Measurements from ENCODE around the gene ACKR3.

Gene ACKR3

GRCh38 chr2:236558993-236559978 is 10.3 kb upstream of the ACKR3 start:
- TF ChIP-seq, protein P1, sequence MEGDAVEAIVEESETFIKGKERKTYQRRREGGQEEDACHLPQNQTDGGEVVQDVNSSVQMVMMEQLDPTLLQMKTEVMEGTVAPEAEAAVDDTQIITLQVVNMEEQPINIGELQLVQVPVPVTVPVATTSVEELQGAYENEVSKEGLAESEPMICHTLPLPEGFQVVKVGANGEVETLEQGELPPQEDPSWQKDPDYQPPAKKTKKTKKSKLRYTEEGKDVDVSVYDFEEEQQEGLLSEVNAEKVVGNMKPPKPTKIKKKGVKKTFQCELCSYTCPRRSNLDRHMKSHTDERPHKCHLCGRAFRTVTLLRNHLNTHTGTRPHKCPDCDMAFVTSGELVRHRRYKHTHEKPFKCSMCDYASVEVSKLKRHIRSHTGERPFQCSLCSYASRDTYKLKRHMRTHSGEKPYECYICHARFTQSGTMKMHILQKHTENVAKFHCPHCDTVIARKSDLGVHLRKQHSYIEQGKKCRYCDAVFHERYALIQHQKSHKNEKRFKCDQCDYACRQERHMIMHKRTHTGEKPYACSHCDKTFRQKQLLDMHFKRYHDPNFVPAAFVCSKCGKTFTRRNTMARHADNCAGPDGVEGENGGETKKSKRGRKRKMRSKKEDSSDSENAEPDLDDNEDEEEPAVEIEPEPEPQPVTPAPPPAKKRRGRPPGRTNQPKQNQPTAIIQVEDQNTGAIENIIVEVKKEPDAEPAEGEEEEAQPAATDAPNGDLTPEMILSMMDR (conservative IDR thresholded peaks at IDR 0.05; ENCODE audit: low read length): no peak
- no peak for DNase-seq (ENCODE audit: low read depth)
- no peak overlapping the region for H3K4me3 ChIP-seq (ENCODE audit: low read length)

DNA sequence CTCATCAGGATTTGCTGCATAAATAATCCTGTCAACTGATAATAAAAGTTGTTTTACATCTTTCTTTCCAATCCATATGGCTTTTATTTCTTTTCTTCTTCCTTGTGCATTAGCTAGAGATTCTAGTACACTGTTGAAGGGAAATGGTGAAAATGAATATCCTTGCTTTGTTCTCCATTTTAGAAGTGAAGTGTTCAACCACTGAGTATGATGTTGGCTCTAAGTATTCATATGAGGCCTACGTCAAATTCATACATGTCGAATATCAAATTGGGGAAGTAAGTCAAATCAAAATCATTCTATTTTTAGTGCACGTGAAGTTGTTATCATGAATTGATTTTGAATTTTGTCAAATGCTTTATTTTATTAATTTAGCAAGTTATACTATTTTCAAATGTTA is 7.8 kb upstream of the ACKR3 start:
- TF ChIP-seq, protein P1 (conservative IDR thresholded peaks at IDR 0.05; ENCODE audit: low read length): no peak
- DNase-seq (ENCODE audit: low read depth): no peak
- no peak overlapping the region for H3K4me3 ChIP-seq (ENCODE audit: low read length)

GRCh38 chr2:236562434-236562833 is 7.2 kb upstream of the ACKR3 start:
- TF ChIP-seq, protein P1 (conservative IDR thresholded peaks at IDR 0.05; ENCODE audit: low read length): peak; percentile 58
- no peak overlapping the region for H3K4me3 ChIP-seq (ENCODE audit: low read length)
- no peak for DNase-seq (ENCODE audit: low read depth)

DNA sequence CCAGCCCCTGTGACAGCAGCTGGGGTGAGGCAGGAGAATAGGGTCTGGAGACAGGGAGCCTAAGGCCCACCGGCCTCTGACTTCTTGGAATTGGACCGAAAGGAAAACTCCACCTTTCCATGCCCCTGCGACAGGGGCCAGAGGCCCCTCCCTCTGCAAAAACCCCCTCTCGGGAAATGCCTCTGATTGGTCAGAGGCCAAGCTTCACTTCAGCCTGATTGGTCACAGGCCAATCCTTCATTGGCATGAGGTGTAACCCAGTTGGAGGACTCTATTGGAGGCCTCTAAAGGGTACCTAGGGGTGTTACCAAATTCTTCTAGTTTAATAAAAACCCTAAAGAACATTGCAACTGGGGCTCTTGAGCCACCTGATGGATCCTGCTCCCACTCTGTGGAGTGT is 5.7 kb upstream of the ACKR3 start:
- no peak overlapping the region for H3K4me3 ChIP-seq (ENCODE audit: low read length)
- no peak for DNase-seq (ENCODE audit: low read depth)
- TF ChIP-seq, protein P1 (conservative IDR thresholded peaks at IDR 0.05; ENCODE audit: low read length): no peak

DNA sequence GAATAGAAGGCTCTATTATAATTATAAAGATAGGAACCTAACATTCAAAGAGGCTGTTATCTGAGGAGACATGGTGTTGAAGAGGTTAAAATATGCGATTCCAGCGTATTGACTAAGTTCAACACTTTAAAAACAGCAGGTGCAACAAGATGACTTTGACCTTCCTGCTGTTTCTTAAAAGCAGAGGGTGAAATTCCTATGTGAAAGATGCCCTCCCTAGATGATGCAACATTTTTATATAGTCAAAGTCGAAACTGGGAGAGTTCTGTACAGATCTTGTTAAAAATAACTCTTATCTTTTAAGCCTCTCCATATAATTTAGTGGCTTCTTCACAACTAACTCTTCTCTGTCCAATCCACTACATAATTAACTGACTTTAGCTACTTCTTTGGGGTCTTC is 4.4 kb upstream of the ACKR3 start:
- TF ChIP-seq, protein P1 (conservative IDR thresholded peaks at IDR 0.05; ENCODE audit: low read length): no peak
- H3K4me3 ChIP-seq (ENCODE audit: low read length): no peak overlapping the region
- DNase-seq (ENCODE audit: low read depth): no peak

DNA sequence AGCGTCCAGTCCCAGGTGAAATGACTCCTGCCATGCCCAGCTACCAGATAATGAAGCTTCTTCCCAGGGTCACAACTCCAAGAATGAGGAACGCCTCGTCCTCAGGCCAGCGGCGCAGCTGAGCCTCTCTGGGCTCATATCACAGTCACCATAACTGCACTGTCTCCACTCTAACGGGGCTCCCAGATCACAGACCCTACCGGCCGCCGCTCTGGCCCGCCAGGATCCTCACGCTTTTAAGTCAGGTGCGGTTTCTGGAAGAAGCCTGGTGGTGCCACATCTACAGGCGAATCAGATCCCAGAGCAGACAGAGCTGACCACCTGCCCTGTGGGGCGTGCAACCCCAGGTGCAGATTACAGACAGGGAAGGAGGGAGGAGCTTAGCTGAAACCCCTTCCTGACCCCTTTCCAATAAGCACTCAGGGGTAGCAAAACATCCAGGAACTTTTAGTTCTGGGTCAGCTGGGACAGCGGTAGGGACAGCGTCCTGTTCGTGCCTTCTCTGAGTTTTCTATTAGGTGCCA is 3.7 kb upstream of the ACKR3 start:
- TF ChIP-seq, protein P1 (conservative IDR thresholded peaks at IDR 0.05; ENCODE audit: low read length): no peak
- no peak for DNase-seq (ENCODE audit: low read depth)
- H3K4me3 ChIP-seq (ENCODE audit: low read length): no peak overlapping the region

- no peak overlapping the region for H3K4me3 ChIP-seq (ENCODE audit: low read length)
- TF ChIP-seq, protein P1 (conservative IDR thresholded peaks at IDR 0.05; ENCODE audit: low read length): no peak
- no peak for DNase-seq (ENCODE audit: low read depth)
Observed at GRCh38 chr2:236566596-236566995, 3.0 kb upstream of the ACKR3 start.
